Measurements from ENCODE around the gene GNG7.
"Not testable (repeated sequence)": the region's sequence is repeated elsewhere in the genome, so short reads cannot be mapped to it uniquely, and the experiment has no call there.

The GNG7 gene

DNA sequence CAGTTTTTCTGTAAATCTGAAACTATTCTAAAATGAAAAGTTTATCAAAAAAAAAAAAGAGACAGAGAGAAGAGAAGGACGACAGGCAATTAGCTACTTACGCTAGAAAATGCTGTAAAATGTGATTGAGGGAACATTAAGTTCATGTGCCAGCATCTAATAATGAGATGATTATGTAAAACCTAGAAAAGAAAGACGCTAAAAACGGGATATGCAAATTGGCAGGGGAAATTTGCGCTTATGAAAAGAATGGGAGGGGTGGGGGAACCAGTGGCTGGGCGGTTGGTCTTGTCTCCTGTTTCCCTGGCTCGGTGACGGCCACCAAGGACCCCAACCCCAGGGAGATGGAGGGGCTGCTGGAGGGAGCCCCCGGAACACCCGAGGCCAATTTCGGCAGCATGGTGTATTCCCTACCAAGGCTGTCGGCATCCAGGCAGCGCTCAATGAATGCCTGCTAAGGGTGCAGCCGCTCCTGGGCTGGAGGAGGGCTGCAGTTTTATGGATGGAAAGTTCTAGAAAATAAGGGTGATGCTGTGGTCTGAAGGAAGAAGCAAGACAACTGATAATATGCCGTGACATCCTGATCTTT lies 34.2 kb downstream of the GNG7 start:
- no peak for DNase-seq

DNA sequence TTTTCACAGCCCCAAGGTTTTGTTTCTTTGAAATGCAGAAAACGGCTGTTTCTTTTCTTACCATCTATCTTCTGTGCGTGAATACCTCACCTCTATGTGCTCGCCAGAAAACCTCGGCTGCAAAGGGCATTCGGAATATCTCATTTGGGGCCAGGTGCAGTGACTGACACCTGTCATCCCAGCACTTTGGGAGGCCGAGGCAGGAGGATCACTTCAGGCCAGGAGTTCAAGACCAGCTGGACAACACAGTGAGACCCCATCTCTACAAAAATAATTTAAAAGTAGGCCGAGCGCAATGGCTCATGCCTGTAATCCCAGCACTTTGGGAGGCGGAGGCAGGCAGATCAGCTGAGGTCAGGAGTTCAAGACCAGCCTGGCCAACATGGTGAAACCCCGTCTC lies 35.1 kb downstream of the GNG7 start:
- DNase-seq = not testable (repeated sequence)

DNA sequence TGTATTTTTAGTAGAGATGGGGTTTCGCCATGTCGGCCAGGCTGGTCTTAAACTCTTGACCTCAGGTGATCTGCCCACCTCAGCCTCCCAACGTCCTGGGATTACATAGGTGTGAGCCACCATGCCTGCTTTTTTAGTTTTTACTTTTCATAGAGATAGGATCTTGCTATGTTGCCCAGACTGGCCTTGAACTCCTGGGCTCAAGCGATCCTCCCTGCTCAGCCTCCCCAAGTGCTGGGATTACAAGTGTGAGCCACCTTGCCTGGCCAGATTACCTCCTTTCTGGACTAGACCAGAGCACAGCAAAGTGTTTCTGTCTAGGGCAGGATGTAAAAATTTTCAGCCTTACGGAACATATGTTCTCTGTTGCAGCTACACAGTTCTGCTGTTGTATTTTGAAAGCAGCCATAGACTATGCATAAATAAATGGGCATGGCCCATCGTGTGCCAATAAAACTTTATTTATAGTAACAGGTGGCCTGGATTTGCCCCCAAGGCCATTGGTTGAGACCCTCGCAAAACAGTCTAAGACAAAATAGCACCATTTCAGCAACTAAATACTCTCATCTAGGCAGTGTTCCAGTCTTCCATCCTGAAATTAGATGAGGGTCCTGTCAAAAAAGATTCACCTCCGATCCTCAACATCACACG lies 36.0 kb downstream of the GNG7 start:
- no peak for DNase-seq

DNA sequence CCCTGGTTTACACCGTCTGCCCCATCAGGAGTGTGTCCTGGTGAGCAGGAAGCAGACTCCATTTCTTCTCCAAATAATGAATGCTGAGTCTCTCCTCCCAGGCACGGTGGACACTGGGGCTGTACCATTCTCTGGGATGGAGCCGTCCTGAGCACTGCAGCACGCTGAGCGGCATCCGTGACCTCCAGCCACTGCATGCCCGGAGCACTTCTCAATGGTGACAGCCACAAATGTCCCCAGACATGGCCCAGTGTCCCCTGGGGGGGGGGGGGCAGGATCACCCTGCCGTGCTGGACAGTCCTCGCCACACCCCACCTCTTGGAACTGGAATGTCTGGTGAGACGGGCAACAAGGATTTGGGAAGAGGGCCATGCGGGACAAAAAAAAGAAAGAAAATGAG lies 37.4 kb downstream of the GNG7 start:
- DNase-seq = no peak

DNA sequence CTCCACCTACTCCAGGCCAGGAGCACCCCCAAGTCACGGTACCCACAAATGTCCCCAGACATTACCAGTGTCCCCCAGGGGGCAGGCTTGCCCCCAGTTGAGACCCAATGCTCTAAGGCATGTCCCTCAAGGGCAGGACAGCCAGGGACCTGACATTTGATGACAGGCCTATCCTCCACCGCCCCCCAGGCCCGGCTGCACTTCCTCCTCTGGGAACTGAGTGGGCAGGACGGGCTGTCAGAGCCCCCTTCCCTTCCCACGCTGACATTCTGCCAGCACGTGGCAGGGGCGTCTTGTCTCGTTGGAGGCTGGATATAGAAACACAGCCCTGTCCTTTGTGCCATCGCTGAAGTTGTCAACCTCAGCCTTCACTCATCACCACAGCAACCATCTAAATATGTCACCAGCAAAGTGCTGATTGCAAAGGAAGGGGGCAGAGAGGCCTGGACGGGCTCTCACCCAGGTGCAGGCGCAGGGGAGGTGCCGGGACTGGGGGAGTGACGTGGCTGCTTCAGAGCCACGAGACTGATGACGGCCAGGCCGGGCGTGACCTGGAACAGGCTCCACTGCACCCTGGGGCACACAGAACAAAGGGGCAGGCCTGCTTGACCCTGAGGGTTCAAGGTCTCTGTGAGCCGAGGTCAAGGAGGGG lies 38.4 kb downstream of the GNG7 start:
- DNase-seq = no peak

DNA sequence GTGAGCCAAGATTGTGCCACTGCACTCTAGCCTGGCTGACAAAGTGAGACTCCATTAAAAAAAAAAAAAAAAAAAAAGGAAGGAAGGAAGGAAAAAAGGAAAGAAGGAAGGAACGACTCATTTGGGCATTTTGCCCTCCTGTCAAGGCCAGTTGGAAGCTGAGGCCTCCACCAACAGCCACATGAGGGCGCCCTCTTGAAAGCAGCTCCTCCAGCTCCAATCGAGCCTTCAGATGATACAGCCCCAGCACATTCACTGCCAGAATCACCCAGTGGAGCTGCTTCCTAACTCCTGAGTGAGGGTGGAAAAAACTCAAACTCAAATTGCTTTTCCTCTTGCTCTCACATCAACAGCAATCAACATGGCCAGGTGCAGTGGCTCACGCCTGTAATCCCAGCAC lies 40.9 kb downstream of the GNG7 start:
- DNase-seq = no peak

DNA sequence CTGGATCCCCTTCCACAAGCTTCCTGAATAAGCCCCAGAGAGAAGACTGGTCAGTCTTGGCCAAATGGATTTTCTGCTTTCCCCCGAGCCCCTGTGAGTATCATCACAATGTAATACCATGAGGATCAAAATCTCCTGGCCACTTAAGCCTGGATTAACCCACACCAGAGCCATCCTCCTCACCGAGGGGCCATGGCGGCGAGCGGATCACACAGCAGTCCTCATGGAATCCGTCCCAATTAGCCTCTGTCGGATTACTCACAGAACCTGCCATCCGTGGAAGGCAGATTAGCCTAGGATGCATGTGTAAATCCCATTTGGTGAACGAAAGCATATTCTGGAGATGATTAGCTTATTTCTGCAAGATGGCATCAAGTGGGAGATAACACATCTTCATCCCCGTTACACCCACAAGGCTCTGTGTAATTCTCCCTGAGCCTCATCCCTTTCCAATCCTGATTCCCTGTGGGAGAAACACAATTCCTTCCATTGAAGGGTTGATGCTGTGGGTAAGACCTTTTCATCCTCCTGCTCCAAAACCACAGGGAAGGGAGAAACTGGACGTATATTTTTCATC lies 42.5 kb downstream of the GNG7 start:
- no peak for DNase-seq

DNA sequence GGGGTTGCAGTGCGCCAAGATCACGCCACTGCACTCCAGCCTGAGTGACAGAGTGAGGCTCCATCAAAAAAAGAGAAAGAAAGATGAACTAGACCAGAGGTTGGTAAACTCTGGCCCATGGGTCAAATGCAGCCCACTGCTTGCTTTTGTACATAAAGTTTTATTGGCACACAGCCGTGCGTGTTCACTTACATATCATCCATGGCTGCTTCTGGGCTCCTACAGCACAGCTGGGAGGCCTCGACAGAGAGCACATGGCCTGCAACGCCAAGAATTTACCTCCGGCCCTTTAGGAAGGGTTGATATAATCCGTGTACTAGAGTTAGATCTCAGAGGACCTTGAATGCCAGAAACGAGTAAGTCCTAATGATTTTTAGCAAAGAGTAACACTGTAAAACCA lies 46.0 kb downstream of the GNG7 start:
- no peak for DNase-seq

DNA sequence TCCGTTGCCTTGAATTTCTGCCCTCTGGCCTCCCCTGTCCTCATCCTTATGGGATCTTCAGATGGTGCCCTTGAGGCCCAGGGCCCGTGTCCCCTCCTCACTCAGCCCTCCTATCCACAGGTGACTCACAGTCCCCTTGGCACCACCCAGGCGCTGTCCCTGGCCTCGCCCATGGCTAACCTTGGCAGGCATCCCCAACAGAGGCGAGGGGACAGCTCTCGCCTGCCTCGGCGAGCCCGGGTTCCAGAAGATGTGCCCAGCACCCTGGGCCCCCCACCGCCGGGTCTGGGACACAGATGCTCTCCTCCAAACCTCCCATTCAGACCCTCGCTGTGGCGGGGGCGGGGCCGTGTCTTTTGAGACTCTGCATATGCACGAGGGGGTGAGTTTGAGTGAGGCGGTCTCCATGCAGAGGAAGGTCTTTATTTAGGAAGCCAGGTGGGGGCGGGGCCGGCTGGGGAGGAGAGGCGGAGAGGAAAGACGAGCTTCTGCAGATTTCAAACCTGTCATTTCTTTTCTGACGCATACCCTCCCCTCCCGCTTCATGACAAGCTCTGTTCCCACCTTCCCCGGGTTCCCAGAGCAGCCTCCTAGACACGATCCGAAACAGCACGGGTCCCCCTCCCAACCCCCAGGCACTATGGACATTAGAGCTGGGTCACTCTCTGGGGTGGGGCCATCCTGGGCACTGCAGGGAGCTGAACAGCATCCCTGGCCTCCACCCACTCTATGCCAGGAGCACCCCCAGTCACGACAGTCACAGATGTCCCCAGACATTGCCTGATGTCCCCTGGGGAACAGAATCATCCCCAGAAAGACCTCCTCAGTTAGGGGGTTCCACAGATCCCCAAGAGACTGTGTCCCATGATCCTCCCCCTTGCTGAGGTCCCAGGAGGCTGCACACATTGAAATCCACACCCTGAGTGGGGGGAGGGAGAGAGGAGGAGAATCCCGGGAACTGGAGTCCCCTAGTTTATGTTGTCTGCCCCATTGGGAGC lies 48.5 kb downstream of the GNG7 start:
- no peak for DNase-seq

DNA sequence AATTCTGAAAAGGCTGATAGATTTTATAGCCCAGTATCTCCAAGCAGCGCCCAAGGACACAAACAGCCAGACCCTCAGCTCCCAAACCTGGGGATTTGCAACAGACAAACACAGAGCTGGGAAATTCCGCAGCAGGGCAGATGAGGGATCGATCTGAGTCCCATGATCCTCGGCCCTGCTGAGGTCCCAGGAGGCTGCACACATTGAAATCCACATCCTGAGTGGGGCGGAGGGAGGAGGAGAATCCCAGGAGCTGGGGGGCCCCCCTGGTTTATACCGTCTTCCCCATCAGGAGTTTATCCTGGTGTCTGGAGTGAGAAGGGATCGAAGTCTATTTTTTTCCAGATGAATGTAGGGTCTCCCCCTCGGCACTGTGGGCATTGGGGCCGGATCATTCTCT lies 49.3 kb downstream of the GNG7 start:
- no peak for DNase-seq

DNA sequence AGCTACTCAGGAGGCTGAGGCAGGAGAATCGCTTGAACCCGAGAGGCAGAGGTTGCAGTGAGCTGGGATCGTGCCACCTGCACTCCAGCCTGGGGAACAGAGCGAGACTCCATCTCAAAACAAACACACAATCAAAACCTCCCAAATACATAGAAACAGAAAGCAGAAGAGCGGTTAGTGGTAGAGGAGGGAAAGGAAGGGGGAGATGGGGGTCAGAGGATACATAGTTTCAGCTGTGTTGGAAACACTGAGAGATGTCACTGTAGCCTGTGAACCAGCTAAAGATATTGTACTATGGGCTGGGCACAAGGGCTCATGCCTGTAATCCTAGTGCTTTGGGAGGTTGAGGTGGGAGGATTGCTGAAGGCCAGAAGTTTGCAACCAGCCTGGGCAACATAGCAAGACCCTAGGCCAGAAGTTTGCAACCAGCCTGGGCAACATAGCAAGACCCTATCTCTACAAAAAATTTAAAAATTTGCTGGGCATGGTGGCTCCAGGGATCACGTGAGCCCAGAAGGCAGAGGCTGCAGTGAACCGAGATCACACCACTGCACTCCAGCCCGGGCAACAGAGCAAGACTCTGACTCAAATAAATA lies 49.9 kb downstream of the GNG7 start:
- no peak for DNase-seq

DNA sequence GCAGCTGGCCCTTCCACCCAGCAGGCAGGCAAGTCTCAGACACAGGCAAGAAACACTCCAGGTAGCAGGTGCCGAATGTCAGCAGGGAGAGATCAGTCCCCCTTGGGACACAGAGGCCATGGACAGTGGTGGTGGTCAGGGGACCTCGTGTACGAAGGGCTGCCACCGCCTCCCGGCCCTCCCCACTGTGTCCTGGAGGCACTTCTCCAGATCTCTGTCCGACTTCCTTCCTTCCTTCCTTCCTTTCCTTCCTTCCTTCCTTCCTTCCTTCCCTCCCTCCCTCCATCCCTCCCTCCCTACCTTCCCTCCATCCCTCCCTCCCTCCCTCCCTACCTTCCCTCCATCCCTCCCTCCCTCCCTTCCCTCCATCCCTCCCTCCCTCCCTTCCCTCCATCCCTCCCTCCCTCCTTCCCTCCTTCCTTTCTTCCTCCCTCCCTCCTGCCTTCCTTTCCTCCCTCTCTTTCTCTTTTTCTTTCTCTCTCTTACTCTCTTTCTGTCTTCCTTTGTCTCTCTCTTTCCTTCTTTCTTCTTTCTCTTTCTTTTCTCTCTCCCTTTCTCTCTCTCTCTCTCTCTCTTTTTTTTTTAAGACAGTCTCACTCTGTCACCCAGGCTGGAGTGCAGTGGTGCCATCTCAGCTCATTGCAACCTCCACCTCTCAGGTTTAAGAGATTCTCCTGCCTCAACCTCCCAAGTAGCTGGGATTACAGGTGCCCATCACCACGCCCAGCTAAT lies 51.3 kb downstream of the GNG7 start:
- not testable (repeated sequence) for DNase-seq

DNA sequence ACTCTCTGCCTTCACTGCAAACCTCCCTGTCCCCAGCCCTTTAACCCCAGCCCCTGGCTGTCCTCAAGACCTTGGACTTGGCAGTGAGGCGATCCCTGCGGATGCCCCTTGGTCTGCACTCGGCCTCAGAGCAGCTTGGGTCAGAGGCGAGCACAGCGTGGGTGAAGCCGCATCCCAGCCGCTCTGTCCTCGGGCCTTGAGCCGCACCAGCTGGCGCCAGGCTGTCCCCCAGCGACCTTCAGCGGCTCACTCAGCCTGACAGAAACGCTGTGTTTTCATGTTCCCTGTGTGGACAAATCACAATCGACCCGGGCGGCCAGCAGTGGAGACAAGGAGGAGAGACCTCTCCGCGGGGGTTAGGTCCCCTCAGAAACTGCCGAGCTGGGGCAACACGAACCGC lies 52.0 kb downstream of the GNG7 start:
- no peak for DNase-seq

DNA sequence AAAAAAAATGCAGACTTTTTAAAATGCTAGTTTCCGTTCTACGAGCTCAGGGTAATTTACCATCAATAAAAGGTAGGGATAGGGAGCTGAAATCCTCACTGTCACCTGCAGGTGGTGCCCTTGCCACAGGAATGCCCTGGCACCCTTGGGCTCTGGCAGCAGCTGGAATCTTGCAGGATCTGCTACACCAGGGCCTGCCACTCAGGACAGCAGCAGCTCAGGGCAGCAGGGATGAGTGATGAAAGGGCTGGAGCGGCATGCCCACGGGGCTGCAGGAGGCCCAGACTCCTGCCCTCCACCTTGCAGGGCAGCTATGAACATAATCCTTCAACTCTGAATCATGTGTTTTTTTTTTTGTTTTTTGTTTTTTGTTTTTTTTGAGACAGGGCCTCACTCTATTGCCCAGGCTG lies 54.0 kb downstream of the GNG7 start:
- peak; percentile 68 for DNase-seq

DNA sequence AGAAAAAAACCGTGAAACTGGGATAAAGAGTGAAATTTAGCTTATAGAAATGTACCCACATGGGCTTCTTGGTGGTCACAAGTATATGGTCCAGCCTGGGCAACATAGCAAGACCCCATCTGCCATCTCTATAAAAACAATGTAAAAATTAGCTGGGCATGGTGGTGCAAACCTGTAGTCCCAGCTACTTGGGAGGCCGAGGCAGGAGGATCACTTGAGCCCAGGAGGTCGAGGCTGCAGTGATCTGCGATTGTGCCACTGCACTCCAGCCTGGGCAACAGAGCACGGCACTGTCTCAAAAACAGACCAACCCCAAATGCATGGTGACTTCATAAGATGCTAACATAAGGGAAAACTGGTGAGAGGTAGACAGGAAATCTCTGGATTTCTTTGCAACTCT lies 54.4 kb downstream of the GNG7 start:
- no peak for DNase-seq

DNA sequence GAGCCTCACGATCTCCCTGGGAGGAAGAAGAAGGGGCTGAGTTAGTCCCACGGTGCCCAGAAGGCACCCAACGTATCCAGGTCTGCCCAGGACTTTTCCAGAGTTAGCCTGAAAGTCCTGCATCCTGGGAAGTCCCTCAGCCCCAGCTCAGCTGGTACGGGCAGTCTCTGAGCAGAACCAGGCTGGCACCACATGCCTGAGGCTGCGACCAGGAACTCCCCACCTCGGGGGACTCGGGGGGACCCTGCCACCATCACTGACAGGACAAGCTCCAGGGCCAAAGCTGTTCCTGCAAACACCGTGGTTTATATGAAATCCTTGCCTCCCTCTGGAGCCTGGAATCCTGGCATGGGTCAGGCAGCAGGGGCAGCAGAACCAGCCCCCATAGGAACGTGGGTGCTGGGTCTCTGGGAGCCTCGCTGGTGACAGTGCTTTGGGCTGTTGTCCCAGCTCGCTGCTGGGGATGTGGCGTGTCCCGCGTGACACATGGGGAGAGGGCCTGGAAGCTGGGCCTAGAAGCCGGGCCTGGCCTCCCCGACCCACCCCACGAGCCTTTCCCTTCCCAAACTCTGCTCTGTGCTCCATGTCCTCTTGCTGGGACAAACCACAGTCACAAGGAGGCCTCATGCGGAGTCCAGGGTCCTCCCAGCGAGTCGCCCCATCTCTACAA lies 55.5 kb downstream of the GNG7 start:
- no peak for DNase-seq

DNA sequence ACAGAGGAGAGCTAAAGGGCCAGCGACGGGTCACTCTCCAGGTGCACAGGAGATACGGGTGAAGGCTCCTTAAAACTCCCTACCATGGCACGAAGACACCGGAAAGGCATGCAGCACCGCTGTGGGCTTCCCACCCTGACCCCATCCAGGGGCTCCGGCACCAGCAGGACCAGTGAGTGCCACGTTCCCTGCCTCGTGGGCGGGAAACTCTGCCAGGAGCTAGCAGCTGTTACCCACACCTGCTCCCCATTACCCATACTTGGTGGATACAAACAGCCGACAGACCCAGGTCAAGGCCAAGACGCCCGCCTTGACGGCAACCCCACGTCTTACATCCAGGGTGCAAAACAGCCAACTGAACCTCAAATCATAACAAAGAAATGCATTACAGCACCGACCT lies 56.7 kb downstream of the GNG7 start:
- DNase-seq = no peak

DNA sequence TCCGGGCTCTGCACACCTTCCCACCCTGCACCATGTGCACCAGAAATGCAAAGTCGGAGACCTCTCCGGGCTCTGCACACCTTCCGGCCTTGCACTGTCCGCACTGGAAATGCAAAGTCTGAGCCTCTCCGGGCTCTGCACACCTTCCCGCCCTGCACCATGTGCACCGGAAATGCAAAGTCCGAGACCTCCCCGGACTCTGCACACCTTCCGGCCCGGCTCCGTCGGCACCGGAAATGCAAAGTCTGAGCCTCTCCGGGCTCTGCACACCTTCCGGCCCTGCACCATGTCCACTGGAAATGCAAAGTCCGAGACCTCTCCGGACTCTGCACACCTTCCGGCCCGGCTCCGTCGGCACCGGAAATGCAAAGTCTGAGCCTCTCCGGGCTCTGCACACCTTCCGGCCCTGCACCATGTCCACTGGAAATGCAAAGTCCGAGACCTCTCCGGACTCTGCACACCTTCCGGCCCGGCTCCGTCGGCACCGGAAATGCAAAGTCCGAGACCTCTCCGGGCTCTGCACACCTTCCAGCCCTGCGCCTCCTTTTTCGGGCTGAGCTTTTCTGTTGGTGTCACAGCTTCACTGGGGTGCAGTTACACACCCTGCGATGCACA lies 59.3 kb downstream of the GNG7 start:
- DNase-seq = not testable (repeated sequence)

DNA sequence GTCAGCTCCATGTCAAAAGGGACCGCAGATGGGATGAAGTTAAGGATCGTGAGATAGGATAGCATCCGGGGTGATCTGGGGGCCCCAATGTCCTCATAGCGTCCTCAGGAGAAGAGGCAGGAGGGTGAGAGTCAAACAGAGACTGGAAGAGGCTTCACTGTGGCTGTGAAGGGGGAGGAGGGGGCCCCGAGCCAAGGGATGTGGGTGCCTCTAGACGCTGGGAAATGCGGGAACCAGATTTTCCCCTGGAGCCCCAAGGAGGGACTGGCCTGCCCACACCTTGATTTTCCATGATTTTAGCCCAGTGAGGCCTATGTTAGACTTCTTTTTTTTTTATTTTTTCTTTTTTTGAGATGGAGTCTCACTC lies 61.2 kb downstream of the GNG7 start:
- no peak for DNase-seq

DNA sequence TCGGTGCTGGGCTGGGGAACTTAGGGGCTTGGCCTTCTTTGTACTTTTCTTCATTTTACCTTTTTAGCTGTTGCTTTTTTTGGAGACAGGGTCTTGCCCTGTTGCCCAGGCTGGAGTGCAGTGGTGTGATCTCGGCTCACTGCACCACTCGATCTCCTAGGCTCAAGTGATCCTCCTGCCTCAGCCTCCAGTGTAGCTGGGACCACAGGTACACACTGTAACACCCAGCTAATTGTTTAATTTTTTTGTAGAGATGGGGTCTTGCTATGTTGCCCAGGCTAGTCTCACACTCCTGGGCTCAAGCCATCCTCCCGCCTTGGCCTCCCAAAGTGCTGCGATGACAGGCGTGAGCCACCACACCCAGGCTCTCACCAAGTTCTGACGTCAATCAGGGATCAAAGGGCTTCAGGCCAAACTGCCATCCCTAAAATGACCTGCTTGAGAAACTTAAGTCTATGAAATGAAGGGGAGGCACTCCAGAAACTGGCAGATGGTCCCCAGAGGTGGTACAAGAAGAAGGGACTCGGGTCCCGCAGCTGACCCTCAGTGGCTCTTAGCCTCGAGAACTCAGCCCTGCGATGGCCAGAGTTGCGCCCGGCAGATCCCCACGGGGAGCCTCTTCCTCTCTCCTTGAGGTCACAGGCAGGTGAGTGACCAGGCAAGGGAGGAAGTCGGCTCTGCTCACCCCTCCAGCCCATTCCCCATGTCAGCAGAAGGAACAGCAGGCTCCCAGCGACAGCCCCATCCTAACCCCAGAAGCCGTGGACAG lies 61.7 kb downstream of the GNG7 start:
- DNase-seq = no peak
